Measurements from ENCODE around the gene DPP6. TPM values are rescaled to one million over a fixed set of nuclear protein-coding genes. Genes with fewer than 3 reads are reported as not detected.

DPP6 gene
- total RNA-seq, 1 experiment from 2014 or later = not detected

DNA sequence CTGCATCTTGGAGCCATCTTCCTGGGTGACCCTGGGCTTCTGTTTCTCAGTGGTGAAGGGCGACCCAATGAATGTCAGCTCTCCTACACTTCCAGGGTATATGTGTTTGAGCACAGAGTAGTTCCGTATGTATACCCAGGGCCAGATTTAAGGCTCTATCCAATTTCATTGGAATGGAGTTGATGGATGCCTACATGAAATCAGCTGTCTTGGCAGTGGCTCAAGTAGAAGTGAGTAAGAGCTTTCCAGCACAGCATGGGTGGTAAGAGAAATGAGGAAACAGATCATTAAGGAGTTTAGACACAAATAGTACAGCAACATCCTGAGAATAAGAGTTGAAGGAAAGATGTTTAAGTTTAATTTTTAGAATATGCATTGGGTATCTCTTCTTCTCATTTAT is 517.7 kb downstream of the DPP6 start:
- H3K4me3 ChIP-seq (ENCODE audit: low read depth in 2 of 2, low read length in 2 of 2) = no peak overlapping the region
- no peaks in the 10 kb centered on the region for H3K36me3 ChIP-seq (ENCODE audit: control insufficient read depth, insufficient read depth, low read length)
- no peaks in the 10 kb centered on the region; the same call in 1 of the 2 replicates for H3K27me3 ChIP-seq (ENCODE audit: control insufficient read depth, insufficient read depth, low read length)
- ChIA-PET CTCF (no interaction called here), POLR2A (no interaction called here)
- H3K4me1 ChIP-seq (ENCODE audit: control insufficient read depth, insufficient read depth, low read length) = no peaks in the 10 kb centered on the region
- intact Hi-C loops (cut with micrococcal nuclease; ENCODE audit: unreplicated experiment) = no loop called here
- H3K27ac ChIP-seq (ENCODE audit: low read length) = no peak overlapping the region
- in situ Hi-C loops (cut with HindIII; ENCODE audit: low pct_unique_long_range_greater_than_20kb, low sequenced_read_pairs) = no loop called here
- no peak for TF ChIP-seq TCF7L2 (IDR thresholded peaks at IDR 0.05; ENCODE audit: low read depth, low read length)
- TF ChIP-seq, protein P1, sequence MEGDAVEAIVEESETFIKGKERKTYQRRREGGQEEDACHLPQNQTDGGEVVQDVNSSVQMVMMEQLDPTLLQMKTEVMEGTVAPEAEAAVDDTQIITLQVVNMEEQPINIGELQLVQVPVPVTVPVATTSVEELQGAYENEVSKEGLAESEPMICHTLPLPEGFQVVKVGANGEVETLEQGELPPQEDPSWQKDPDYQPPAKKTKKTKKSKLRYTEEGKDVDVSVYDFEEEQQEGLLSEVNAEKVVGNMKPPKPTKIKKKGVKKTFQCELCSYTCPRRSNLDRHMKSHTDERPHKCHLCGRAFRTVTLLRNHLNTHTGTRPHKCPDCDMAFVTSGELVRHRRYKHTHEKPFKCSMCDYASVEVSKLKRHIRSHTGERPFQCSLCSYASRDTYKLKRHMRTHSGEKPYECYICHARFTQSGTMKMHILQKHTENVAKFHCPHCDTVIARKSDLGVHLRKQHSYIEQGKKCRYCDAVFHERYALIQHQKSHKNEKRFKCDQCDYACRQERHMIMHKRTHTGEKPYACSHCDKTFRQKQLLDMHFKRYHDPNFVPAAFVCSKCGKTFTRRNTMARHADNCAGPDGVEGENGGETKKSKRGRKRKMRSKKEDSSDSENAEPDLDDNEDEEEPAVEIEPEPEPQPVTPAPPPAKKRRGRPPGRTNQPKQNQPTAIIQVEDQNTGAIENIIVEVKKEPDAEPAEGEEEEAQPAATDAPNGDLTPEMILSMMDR (IDR thresholded peaks at IDR 0.05) = no peak
- TF ChIP-seq SIN3A (IDR thresholded peaks at IDR 0.05; ENCODE audit: borderline replicate concordance, insufficient read depth, low read depth, low read length) = no peak
- no peak for TF ChIP-seq POLR2AphosphoS5 (IDR thresholded peaks at IDR 0.05; ENCODE audit: low read depth, low read length)
- TF ChIP-seq, protein P2, sequence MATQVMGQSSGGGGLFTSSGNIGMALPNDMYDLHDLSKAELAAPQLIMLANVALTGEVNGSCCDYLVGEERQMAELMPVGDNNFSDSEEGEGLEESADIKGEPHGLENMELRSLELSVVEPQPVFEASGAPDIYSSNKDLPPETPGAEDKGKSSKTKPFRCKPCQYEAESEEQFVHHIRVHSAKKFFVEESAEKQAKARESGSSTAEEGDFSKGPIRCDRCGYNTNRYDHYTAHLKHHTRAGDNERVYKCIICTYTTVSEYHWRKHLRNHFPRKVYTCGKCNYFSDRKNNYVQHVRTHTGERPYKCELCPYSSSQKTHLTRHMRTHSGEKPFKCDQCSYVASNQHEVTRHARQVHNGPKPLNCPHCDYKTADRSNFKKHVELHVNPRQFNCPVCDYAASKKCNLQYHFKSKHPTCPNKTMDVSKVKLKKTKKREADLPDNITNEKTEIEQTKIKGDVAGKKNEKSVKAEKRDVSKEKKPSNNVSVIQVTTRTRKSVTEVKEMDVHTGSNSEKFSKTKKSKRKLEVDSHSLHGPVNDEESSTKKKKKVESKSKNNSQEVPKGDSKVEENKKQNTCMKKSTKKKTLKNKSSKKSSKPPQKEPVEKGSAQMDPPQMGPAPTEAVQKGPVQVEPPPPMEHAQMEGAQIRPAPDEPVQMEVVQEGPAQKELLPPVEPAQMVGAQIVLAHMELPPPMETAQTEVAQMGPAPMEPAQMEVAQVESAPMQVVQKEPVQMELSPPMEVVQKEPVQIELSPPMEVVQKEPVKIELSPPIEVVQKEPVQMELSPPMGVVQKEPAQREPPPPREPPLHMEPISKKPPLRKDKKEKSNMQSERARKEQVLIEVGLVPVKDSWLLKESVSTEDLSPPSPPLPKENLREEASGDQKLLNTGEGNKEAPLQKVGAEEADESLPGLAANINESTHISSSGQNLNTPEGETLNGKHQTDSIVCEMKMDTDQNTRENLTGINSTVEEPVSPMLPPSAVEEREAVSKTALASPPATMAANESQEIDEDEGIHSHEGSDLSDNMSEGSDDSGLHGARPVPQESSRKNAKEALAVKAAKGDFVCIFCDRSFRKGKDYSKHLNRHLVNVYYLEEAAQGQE (IDR thresholded peaks at IDR 0.05; ENCODE audit: insufficient read depth in 1 of 2, low read depth in 2 of 2, low read length in 1 of 2) = no peak
- DNase-seq (ENCODE audit: low read depth, low spot score) = no peak
- no peaks in the 10 kb centered on the region for H3K9me3 ChIP-seq (ENCODE audit: control insufficient read depth, insufficient read depth, low read depth, low read length)
- no peak for ATAC-seq
- BruUV-seq (replicated peaks) = no TSS peak

DNA sequence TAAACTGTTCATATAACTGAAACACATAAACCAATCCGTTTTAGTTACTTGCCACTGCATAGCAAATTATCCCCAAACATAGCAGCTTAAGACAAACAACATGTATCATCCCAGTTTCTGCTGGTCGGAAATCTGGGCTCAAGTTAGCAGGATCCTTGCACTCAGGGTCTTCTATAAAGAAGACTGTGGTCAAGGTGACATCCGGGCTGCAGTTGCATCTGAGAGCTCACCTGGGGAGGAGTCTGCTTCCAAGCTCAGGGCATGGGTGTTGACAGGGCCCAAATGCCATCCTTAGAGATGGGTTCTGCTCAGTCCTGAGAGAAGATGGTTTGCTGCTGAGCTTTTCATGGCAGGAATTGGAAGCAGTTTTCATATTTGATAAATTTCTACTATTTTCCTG is 519.6 kb downstream of the DPP6 start:
- CTCF ChIA-PET = no interaction called here
- POLR2A ChIA-PET = no interaction called here

More for the DNA sequence above, 519.6 kb downstream of the DPP6 start:
- intact Hi-C loops (cut with micrococcal nuclease; ENCODE audit: unreplicated experiment) = no loop called here
- Histone ChIP-seq H3K27ac (ENCODE audit: low read length) (no peak overlapping the region), H3K4me1 (ENCODE audit: control insufficient read depth, insufficient read depth, low read length) (no peaks in the 10 kb centered on the region), H3K36me3 (ENCODE audit: control insufficient read depth, insufficient read depth, low read length) (no peaks in the 10 kb centered on the region), H3K9me3 (ENCODE audit: control insufficient read depth, insufficient read depth, low read depth, low read length) (no peaks in the 10 kb centered on the region), H3K27me3 (ENCODE audit: control insufficient read depth, insufficient read depth, low read length) (no peaks in the 10 kb centered on the region; the same call in 1 of the 2 replicates), H3K4me3 (ENCODE audit: low read depth in 2 of 2, low read length in 2 of 2) (no peak overlapping the region)
- no peak for ATAC-seq
- in situ Hi-C loops (cut with HindIII; ENCODE audit: low pct_unique_long_range_greater_than_20kb, low sequenced_read_pairs) = no loop called here
- no peak for TF ChIP-seq TCF7L2 (IDR thresholded peaks at IDR 0.05; ENCODE audit: low read depth, low read length)
- no peak for TF ChIP-seq POLR2AphosphoS5 (IDR thresholded peaks at IDR 0.05; ENCODE audit: low read depth, low read length)
- TF ChIP-seq, protein P2 (IDR thresholded peaks at IDR 0.05; ENCODE audit: insufficient read depth in 1 of 2, low read depth in 2 of 2, low read length in 1 of 2) = no peak
- BruUV-seq (replicated peaks) = no TSS peak
- no peak for DNase-seq (ENCODE audit: low read depth, low spot score)

Measured in Panc1 (cell line).